GM19239 (cell line): Measurements from ENCODE around the gene HSPA12B.

Experiments
- DNase-seq: peaks from one replicate; pipeline ENCODE4 v3.0.0; 2011; ENCODE audit warnings: low spot score; ENCODE audit not compliant: insufficient read length
- FAIRE-seq: peaks from 2 replicates; lab custom pipeline; 2011; peaks lifted over from hg19 to GRCh38; lab: Jason Lieb, UNC

HSPA12B gene

GRCh38 chr20:3728354-3728753, 4.1 kb upstream of the HSPA12B start:
- no peak for FAIRE-seq
- DNase-seq, result no peak

GRCh38 chr20:3728876-3729275, 3.6 kb upstream of the HSPA12B start:
- FAIRE-seq (no peak), DNase-seq (no peak)

DNA sequence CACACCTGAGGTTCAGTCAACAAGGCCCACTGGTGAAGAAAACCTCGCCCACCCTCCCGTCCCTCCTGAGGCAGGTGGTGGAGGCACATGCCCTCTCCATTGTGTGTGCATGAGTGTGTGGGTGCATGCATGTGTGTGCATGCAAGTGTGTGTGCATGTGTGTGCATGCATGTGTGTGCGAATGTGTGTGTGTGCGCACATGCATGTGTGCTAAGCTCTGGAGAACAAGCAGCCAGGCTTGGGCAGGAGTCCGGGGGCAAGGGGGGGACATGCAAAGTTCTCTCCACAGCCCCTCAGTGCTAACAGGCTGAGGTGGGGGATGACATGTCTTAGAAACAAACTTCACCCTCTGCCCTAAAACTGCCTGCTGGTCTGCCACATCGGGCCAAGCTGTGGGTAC, 3.1 kb upstream of the HSPA12B start:
- FAIRE-seq (no peak), DNase-seq (no peak)

- FAIRE-seq (no peak), DNase-seq (no peak)
Measured at GRCh38 chr20:3729811-3730540, 2.5 kb upstream of the HSPA12B start.

DNA sequence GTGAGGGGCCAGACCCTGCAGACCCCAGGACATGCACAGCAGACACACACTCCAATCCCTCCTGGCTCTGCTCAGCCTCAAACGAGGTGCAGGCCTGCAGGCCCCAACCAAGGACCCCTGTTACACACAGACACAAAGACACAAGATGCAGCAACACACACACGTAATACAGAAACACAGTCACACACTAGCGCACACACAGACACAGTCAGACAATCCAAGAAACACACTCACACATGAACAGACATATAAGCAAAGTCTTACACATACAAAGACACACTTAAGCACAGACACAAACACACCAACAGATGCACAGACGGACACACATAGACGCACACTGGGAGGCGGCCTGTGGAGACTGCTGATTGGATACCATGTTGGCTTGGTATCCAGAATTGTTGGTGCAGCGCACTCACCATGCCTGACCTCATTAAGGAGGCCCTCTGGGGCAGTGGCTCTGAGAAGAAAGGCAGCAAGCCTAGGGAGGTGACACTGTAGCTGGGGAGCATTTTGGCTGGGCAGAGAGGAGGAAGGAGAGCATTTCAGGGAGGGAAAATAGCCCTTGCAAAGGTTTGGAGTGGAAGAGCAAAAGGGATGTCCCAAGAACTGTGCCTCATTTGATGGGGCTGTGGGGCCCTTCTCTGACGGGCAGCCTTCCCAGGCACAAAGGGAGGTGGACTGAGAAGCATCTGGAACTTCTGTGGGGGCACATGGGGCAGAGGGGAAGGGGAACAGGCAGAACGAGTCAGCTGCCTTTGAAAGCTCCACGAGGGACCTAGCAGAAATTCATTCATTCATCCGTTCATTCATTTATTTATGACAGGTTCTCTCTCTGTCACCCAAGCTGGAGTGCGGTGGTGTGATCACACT, 1.4 kb upstream of the HSPA12B start:
- no peak for DNase-seq
- no peak for FAIRE-seq

DNA sequence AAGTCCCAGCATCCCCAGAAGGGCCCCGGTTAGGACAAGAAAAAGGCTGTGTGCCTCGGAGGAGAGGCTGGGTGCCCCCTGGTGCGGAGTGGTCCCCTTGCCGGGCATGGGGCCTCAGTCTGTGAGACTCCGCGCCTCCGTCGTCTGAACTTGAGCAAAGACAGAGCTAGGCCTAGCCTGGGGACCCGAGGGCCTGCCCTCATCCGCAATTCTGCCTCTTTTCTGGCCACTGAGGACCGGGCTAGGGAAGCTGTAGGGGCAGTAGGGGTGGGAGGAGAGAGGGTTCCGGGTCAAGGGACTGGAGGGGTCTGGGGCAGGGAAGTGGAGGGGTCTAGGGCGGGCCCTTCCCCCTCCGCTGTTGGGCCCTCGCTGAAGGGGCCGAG, 550 bp upstream of the HSPA12B start:
- FAIRE-seq (no peak), DNase-seq (no peak)

DNA sequence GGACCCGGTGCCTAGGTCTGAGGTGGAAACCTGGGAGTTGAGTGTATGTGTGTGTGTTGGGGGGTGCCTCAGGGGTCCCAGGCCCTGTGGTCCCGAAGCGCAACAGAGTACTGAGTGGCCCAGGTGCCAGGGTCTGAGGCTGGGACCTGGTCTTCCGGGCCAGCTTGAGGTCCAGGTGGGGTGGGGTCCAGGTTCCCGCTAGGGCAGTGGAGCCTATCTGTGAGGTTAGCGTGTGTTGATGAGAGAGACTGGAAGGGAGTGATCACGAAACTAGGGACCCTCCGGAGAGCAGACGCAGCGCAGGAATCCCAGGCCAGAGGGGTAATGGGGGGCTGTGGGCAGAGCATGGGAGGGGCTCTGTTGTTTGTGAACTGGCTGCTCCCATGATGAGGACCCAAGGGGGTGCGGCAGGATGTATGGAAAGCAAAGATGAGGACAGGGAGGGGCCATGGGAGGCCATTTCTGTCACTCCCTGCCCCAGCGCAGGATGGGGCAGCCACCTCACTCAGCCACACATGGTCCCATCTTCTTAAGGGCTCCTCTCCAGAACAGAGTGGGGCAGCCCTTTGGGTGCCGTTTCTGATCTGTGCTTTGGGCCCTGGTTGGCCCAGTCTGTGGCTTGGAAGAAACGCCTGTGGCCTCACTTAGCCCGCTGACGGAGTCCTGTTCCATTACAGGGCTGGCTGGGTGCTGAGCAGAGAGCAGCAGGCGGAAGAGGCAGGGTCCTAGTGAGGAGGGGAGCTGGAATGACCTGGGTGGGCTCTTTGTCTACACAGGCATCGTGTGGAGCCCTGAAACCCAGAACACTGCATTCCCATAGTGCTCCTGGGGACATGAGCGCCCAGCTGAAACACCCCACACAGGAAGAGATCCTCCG, 872 bp downstream of the HSPA12B start:
- FAIRE-seq (no peak), DNase-seq (no peak)

DNA sequence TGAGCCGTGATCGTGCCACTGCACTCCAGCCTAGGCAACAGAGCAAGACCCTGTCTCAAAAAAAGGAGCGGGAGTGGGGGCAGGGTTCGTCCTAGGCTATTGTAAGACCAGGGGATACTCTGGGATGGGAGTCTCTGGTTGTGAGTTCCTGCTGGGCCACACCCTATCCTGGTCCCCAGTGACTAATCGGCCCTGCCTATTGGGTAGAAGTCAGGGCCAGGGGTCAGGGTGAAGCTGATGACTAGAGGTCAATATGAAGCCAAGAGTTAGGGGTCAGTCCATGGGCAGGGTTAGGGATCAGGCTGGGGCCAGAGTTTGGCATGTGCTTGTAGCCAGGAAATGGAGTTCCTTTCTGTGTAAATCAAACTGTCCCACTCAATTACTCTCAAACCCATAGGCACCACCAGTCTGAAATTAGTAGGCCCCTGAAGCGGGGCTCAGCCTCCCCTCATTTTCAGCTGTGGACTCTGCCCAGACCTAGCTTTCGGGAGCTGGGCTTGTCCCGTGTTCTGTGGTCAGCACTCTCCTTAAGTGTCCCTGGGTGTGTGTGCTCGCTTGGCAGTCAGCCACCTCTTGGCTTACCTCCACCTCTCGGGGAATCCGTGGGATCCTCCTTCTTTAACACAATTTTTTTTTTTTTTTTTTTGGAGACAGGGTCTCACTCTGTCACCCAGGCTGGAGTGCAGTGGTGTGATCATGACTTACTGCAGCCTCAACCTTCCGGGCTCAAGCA, 1.8 kb downstream of the HSPA12B start:
- FAIRE-seq, result no peak
- no peak for DNase-seq

DNA sequence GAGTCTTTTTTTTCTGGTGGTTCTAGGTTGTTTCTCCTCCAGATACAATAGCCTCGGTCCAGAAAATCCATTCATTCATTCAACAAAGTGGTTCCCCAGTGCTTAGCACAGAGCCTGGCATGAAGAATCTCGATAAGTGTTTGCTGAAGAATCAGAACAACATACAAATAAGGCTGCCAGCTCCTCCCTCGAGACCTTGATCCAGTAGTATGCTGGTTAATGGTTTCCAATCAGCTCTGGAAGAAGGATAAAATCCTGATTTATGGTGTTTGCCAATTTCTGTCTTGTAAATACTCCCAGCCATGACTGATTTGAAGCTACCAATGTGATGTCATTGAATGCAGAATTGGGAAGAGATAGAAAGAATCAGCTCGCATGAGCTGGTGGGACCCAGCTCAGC, 3.3 kb downstream of the HSPA12B start:
- DNase-seq (no peak), FAIRE-seq (no peak)

DNA sequence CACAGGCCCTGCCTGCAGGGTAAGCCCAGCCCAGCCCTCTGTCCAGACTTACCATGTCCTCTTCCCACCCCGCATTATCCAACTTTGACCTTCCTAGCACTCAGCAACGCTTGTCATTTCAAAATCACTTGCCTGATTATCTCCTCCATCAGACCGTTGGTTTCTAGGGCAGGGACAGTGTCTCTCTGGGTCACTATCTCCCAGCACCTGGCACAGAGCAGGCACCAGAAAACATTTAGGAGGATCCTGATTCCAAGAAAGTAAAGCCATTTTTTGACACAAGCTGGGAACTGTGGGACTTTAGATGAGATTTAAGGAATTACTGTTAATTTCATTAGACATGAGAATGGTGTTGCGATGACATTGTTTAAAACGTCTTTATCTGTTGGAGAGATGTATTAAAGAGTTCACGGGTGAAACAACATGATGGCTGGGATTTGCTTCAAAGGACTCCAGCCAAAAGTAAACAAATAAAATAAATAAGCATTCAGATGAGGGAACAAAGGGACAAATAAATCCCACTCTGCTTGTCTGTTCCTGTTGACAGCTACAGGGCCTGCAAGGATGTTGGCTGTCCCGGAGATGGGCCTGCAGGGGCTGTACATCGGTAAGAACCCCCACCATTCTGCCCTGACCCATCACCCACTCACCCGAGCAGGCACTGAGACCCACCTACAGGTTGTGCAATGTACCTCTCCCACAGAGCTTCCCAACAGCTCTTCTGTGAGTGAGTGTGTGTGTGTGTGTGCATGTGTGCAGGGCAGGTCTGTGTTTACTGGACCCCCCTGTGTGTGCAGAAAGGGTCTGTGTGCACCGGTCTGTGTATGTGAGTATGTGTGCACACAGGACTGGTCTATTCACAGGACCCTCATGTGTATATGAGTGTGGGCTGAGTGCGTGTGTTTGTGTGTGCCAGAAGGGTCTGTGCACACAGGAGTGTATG, 5.9 kb downstream of the HSPA12B start:
- no peak for DNase-seq
- no peak for FAIRE-seq

DNA sequence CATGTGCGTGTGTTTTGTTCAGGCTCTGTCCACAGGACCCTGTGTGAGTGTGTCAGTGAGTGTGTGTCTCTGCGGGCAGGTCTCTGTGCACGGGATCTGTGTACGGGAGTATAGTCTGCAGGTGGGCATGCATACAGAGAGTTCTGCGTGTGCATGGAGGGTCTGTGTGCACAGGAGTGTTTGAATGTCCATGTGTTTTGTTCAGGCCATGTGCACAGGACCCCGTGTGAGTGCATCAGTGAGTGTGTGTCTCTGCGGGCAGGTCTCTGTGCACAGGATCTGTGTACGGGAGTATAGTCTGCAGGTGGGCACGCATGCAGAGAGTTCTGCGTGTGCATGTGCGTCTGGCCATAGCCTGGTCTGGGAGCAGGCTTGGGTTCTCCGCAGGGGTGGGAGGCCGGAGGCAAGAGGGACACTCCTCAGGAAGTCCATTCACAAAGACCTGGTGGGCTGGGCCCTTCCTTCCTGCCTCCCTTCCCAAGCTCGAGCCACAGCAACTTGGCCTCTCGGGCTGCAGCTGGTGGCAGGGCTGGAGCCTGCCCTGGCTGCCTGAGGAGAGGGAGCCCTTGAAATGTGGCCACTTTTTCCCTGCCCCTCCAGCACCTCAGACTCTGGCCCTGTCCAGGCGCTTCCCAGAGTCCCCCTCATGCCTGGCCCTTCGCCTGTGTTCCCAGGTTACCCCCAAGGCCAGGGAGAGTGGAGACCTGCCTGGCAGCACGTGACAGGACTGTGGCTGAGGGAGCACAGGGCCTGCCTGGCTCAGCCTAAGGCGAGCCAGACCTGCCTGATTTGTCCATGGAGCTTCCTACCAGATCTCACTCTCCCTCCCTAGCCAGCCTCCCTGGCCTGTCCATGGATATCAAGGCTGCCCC, 6.8 kb downstream of the HSPA12B start:
- FAIRE-seq, result no peak
- DNase-seq, result no peak

DNA sequence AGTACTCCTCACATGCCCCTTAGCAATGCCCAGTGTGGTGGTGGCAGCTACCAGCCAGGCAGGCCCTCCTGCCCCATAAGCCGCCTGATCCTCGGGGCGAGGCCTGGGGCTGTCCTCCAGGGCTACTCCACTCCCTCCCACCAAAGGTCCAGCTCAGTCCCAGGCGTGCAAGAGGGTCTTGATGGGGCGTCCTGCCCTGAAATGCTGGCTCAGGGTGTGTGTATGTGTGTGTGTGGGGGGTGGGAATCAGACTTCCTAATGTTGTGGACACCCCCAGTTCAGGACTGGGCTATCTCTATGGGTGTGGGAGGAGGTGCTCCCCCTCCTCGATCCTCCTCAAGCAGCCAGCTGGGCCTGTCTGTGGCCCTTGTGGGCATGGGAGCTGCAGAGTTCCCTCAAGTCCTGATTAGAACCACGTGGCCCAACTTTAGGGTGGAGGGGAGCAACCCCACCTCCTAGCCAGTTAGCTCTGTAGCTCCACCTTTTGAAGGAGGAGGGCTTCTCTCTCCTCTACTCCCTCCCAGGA, 7.5 kb downstream of the HSPA12B start:
- FAIRE-seq, result no peak

GRCh38 chr20:3740615-3741301, 8.3 kb downstream of the HSPA12B start:
- FAIRE-seq, result no peak

More for the DNA sequence above, 7.5 kb downstream of the HSPA12B start:
- no peak for DNase-seq

DNA sequence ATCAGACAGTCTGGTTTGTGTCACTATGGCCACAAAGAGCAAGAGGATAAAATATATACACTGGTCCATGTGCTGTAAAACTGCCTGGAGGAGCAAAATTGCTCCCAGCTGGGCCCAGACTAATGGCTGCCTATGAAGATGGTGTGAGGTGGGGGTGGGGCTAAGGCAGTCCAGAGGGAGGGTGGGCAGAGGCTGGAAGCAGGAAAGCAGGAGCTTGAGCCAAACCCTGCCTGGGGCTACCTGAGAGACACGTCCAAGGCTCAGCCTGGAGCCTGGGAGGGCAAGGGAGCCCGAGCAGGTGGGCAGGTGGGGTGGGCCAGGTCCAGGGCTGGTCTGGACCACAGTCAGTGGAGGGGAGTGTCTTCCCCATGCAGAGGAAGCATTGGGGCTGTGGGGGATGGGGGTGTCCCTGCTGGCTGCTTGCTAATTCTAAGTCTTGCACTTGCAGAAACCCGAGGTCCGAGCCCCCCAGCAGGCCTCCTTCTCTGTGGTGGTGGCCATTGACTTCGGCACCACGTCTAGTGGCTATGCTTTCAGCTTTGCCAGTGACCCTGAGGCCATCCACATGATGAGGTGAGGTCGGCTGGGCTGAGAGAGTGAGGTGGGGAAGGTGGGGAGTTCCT, 9.5 kb downstream of the HSPA12B start:
- FAIRE-seq (no peak), DNase-seq (no peak)

More at GRCh38 chr20:3740615-3741301, 8.3 kb downstream of the HSPA12B start:
- no peak for DNase-seq

DNA sequence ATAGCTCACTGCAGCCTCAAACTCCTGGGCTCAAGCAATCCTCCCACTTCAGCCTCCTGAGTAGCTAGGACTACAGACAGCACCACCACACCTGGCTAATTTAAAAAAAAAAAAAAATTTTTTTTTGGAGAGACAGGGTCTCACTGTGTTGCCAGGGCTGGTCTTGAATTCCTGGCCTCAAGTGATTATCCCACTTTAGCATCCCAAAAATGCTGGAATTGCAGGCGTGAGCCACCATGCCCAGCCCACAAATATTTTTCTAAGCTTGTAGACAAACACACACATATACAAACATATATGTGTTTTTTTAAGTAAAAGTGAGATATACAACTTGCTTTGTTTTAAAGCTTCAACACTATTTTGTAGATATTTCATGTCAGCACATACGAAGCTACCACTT, 10.8 kb downstream of the HSPA12B start:
- FAIRE-seq (no peak), DNase-seq (no peak)

- DNase-seq, result no peak
- no peak for FAIRE-seq
Measured at GRCh38 chr20:3744037-3744436, 11.6 kb downstream of the HSPA12B start.
